ENCODE measurements around the gene KATNB1.
"Not testable (repeated sequence)": the region's sequence is repeated elsewhere in the genome, so short reads cannot be mapped to it uniquely, and the experiment has no call there.

The KATNB1 gene

DNA sequence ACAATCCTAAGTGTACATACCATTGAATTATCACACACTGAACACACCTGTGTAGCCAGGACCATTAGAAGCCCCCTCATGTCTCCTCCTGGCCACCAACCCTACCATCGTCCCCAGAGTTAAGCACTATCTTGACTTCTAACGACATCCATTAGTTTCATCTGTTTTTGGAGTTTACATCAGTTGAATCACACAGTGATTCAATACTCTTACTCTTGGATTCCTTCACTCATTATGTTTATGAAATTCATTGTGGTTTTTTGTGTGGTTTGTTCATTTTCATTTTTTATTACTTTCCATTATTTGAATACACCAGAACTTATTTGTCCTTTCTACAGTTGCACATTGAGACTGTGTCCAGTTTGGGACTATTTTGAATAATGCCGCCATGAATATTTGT lies 27.4 kb upstream of the KATNB1 start:
- TF ChIP-seq, protein P1, sequence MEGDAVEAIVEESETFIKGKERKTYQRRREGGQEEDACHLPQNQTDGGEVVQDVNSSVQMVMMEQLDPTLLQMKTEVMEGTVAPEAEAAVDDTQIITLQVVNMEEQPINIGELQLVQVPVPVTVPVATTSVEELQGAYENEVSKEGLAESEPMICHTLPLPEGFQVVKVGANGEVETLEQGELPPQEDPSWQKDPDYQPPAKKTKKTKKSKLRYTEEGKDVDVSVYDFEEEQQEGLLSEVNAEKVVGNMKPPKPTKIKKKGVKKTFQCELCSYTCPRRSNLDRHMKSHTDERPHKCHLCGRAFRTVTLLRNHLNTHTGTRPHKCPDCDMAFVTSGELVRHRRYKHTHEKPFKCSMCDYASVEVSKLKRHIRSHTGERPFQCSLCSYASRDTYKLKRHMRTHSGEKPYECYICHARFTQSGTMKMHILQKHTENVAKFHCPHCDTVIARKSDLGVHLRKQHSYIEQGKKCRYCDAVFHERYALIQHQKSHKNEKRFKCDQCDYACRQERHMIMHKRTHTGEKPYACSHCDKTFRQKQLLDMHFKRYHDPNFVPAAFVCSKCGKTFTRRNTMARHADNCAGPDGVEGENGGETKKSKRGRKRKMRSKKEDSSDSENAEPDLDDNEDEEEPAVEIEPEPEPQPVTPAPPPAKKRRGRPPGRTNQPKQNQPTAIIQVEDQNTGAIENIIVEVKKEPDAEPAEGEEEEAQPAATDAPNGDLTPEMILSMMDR (IDR thresholded peaks at IDR 0.05; ENCODE audit: low read depth, low read length, missing control alignments), result no peak
- no peak overlapping the region for H3K4me3 ChIP-seq (ENCODE audit: low read depth, low read length)
- no peak for DNase-seq (ENCODE audit: low read depth)

DNA sequence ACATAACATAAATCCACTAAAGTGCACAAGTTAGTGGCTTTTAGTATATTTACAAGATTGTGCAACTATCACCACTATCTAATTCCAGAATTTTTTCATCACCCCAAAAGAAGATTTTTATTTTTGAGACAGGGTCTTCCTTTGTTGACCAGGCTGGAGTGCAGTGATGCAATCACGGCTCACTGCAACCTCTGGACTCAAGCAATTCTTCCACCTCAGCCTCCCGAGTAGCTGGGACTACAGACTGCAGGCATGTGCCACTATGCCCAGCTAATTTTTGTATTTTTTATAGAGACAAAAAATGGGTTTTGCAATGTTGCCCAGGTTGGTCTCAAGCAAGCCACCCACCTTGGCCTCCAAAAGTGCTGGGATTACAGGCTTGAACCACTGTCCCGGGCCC lies 25.9 kb upstream of the KATNB1 start:
- TF ChIP-seq, protein P1 (IDR thresholded peaks at IDR 0.05; ENCODE audit: low read depth, low read length, missing control alignments), result no peak
- no peak for DNase-seq (ENCODE audit: low read depth)
- no peak overlapping the region for H3K4me3 ChIP-seq (ENCODE audit: low read depth, low read length)

DNA sequence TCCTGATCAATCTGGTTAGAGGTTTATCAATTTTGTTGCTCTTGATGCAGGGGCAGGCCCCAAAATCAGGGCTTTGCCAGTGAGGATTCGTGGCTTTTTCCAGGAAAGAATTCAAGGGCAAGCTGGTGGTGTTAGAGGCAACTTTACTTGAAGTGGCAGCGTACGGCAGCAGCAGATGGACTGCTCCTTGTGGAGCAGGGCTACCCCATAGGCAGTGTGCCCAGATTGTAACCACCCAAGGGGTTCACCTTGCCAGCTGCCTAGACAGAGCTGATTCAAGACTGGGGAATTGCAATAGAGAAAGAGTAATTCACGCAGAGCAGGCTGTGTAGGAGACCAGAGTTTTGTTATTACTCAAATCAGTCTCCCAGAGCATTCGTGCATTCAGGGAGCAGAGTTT lies 24.2 kb upstream of the KATNB1 start:
- TF ChIP-seq, protein P1 (IDR thresholded peaks at IDR 0.05; ENCODE audit: low read depth, low read length, missing control alignments), result no peak
- no peak overlapping the region for H3K4me3 ChIP-seq (ENCODE audit: low read depth, low read length)
- no peak for DNase-seq (ENCODE audit: low read depth)

DNA sequence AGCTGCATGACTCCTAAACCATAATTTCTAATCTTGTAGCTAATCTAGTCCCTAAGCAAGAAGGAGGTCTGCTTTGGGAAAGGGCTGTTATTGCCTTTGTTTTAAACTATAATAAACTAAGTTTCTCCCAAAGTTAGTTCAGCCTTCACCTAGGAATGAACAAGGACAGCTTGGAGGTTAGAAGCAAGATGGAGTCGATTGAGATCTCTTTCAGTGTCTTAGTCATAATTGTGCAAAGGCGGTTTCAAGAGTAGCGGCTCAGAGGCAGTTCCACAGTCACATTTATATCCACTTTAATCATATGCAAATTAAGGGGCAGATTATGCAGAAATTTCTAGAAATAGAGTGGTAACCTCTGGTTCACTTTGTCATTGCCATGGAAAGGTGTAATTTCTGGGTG lies 23.6 kb upstream of the KATNB1 start:
- DNase-seq (ENCODE audit: low read depth), result no peak
- H3K4me3 ChIP-seq (ENCODE audit: low read depth, low read length), result no peak overlapping the region
- TF ChIP-seq, protein P1 (IDR thresholded peaks at IDR 0.05; ENCODE audit: low read depth, low read length, missing control alignments), result no peak

DNA sequence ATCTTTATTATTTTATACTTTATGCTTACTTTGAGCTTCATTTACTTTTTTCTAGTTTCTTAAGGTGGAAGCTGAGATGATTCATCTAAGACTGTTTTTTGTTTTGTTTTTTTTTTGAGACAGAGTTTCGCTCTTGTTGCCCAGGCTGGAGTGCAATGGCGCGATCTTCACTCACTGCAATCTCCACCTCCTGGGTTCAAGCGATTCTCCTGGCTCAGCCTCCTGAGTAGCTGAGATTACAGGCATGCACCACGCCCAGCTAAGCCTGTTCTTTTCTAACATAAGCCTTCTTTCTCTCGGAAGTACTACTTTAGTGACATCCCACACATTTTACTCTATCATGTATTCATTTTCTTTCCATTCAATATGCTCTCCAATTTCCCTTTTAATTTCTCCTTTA lies 23.0 kb upstream of the KATNB1 start:
- DNase-seq (ENCODE audit: low read depth), result not testable (repeated sequence)

DNA sequence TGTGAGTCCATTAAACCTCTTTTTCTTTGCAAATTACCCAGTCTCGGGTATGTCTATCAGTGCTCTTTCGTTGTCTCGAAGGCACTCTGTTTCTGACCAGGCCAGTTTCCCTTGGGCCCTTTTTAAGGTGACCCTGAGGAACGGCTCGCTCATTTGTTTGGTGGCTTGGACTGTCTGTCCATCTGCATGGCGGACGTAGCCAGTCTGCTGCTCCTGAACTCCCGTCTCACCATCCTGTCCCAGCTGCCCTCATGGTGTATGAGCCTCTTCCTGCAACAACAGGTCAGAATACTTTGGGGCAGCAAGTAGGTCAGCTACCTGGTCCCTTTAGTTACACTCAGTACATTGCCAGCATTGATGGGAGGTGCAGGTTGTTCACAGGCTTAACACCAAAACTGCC lies 22.0 kb upstream of the KATNB1 start:
- no peak for DNase-seq (ENCODE audit: low read depth)
- no peak overlapping the region for H3K4me3 ChIP-seq (ENCODE audit: low read depth, low read length)
- TF ChIP-seq, protein P1 (IDR thresholded peaks at IDR 0.05; ENCODE audit: low read depth, low read length, missing control alignments), result no peak

More for the DNA sequence above, 23.0 kb upstream of the KATNB1 start:
- H3K4me3 ChIP-seq (ENCODE audit: low read depth, low read length), result not testable (repeated sequence)

DNA sequence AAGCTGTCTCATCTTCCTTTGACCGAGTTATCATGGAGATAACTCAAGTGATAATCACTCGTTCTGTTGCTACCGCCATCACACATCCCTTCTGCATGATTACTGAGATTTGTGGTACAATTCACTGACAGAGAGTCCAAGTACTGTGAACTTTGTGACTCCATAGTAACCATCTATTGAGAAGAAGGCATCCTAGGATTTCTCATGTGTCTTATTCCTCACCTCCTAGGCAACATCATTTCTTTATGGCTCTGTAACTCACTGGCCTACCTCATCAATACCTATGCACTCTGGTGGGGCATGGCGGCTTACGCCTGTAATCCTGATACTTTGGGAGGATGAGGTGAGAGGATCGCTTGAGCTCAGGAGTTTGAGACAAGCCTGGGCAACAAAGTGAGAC lies 21.5 kb upstream of the KATNB1 start:
- DNase-seq (ENCODE audit: low read depth), result no peak
- TF ChIP-seq, protein P1 (IDR thresholded peaks at IDR 0.05; ENCODE audit: low read depth, low read length, missing control alignments), result no peak
- no peak overlapping the region for H3K4me3 ChIP-seq (ENCODE audit: low read depth, low read length)

DNA sequence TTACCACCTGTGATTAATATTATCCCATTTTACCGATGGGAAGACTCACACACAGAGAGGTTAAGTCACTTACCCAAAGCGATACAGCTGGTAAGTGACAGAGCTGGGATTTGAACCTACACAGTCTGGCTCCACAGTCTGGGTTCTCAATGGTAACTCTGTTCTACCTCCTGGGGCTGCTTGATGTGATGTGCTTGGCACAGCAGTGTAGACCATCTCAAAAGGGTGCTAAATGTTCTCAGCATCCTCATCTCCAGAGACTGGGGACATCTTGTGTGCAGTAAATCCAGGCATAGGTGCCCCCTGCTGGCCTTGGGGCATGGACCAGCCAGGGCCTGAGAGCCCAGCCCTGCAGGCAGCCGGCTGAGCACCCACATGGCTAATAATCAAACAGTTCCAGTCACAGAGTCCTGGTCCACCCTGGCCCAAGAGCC lies 15.4 kb upstream of the KATNB1 start:
- DNase-seq (ENCODE audit: low read depth), result no peak
- H3K4me3 ChIP-seq (ENCODE audit: low read depth, low read length), result no peak overlapping the region
- TF ChIP-seq, protein P1 (IDR thresholded peaks at IDR 0.05; ENCODE audit: low read depth, low read length, missing control alignments), result peak; percentile 62

Measured in GM12864 (cell line).